Spleen (tissue), 11 donors: Measurements from ENCODE around the gene TPM2. TPM values are rescaled to one million over a fixed set of nuclear protein-coding genes. Genes with fewer than 3 reads are reported as not detected.

Experiments
- DNase-seq: peaks from one replicate; pipeline ENCODE4 v3.0.0-alpha.2; 2020
- H3K27ac ChIP-seq, 8 donors: fragments of 200-600 bp; sonication (generic) in 7 of 8; 1 replicate in 4 of 8; 2 replicates in 4 of 8; pipeline versions ENCODE4 v1.5.0 to v1.8.0; 2016 to 2021; ENCODE audit warnings: inconsistent platforms in 4 of 8, mild to moderate bottlenecking in 4 of 8, moderate library complexity in 1 of 8
- H3K27me3 ChIP-seq, 7 donors: fragments of 200-600 bp; sonication (generic) in 6 of 7; replicated peaks in 1 of 7; 1 replicate in 4 of 7; 2 replicates in 3 of 7; pipeline versions ENCODE4 v1.5.0 to v1.8.0; 2016 to 2021; ENCODE audit warnings: inconsistent platforms in 3 of 7, mild to moderate bottlenecking in 1 of 7
- H3K36me3 ChIP-seq, 6 donors: fragments of 200-600 bp; sonication (generic) in 5 of 6; 1 replicate in 4 of 6; 2 replicates in 2 of 6; pipeline versions ENCODE4 v1.5.0 to v1.8.0; 2016 to 2021; ENCODE audit warnings: inconsistent platforms in 2 of 6
- H3K4me1 ChIP-seq, 6 donors: fragments of 200-600 bp; sonication (generic) in 5 of 6; 1 replicate in 3 of 6; 2 replicates in 3 of 6; pipeline versions ENCODE4 v1.5.0 to v1.8.0; 2016 to 2021; ENCODE audit warnings: inconsistent platforms in 3 of 6
- H3K4me3 ChIP-seq, 8 donors: fragments of 200-600 bp; sonication (generic) in 7 of 8; 1 replicate in 4 of 8; 2 replicates in 4 of 8; pipeline versions ENCODE4 v1.5.0 to v1.8.0; 2016 to 2021; ENCODE audit warnings: inconsistent platforms in 4 of 8, mild to moderate bottlenecking in 4 of 8, moderate library complexity in 2 of 8
- H3K9me3 ChIP-seq, 8 donors: fragments of 200-600 bp; sonication (generic) in 7 of 8; 1 replicate in 4 of 8; 2 replicates in 4 of 8; pipeline versions ENCODE4 v1.5.0 to v1.8.0; 2016 to 2021; ENCODE audit warnings: inconsistent platforms in 4 of 8
- CTCF ChIP-seq, 11 experiments: fragments of 200-600 bp in 7 of 11; fragments of 450-650 bp in 4 of 11; sonication (generic) in 4 of 11; IDR thresholded peaks in 8 of 11; conservative IDR thresholded peaks in 3 of 11; 1 replicate in 7 of 11; 2 replicates in 4 of 11; pipeline versions ENCODE4 v1.4.0 to v1.8.0; 2016 to 2021; ENCODE audit warnings: antibody characterized with exemption in 11 of 11, inconsistent platforms in 4 of 11, mild to moderate bottlenecking in 1 of 11
- POLR2A ChIP-seq, 3 donors: fragments of 450-650 bp; IDR thresholded peaks; one replicate each; pipeline ENCODE4 v1.5.1; 2017; ENCODE audit warnings: antibody characterized with exemption in 3 of 3, mild to moderate bottlenecking in 1 of 3
- POLR2AphosphoS5 ChIP-seq, 3 donors: sonication (generic); formaldehyde crosslinking; IDR thresholded peaks; one replicate each; pipeline ENCODE4 v1.5.1; 2017; ENCODE audit warnings: antibody characterized with exemption in 3 of 3
- WGBS, 5 donors: extraction: QIAGEN DNeasy Blood & Tissue Kit in 3 of 5; methylation state at CpG; one replicate each; pipeline versions ENCODE4 v1.1.5 to v1.1.7; 2013 to 2018; 5-methylcytosine and 5-hydroxymethylcytosine counted together
- intact Hi-C: fragments of 100-400 bp; cut with DNase I; formaldehyde crosslinking; loops from one replicate; pipeline ENCODE4 v1.15.0; 2023; ENCODE audit warnings: low total_unique reads
- polyA plus RNA-seq, 3 donors: library from polyadenylated mRNA; stranded (reverse); fragments of 200-250 nt; gene quantifications; one replicate each; pipeline ENCODE4 v1.2.1, GENCODE V29; 2013
- total RNA-seq, 7 donors: library from RNA; depleted of rRNA in 3 of 7; stranded (reverse); fragments of >200 nt in 3 of 7; fragmentation: NEBNext Ultra II Directional in 4 of 7; extraction: Animal tissue kit (Norgen Biotek cat#: 25700) in 4 of 7; gene quantifications; one replicate each; pipeline versions ENCODE4 v1.1.0 to v1.2.1, GENCODE V29; 2016 to 2021
- donor health status: healthy with polysubstance abuse.
- donor health status: DM: no; HTN: no; CAD: no; lungs with moderate emphysema.
- donor health status: DM: no; HTN: no; CAD: no.
- donor health status: Bipolar disorder and iron deficiency.
- donor health status: healthy.
- donor health status: DM: no; HTN: no; CAD: no.
- donor health status: DM: yes; HTN: yes; CAD: no.

Gene TPM2
- total and polyA plus RNA-seq, 10 donors, result 43.1 to 237 (median 119) TPM

GRCh38 chr9:35673132-35674024 is 16.3 kb downstream of the TPM2 start, which contains the start of gene CA9:
Gene CA9, plus strand, starts transcription at chr9:35673928. Its CDS starts 32 bp downstream, at chr9:35673960.
- no peak within 1 kb of the TSS for H3K27ac ChIP-seq
- 77 to 89% (median 85%) methylated on average over 10 of the region's 10 CpGs for WGBS, 5 donors
- DNase-seq, result no peak
- no peaks in the 10 kb centered on the region for H3K9me3 ChIP-seq
- TF ChIP-seq CTCF (IDR thresholded peaks at IDR 0.05 in 8 of 11, conservative IDR thresholded peaks at IDR 0.05 in 3 of 11) (no peak), POLR2A (IDR thresholded peaks at IDR 0.05) (no peak), POLR2AphosphoS5 (IDR thresholded peaks at IDR 0.05) (no peak)
- H3K27me3 ChIP-seq, result peaks cover 0 to 17% (median 4%) of the 10 kb centered on the region in 7 donors
- intact Hi-C loops, result no loop called here
- peaks cover 0 to 18% (median 14%) of the 10 kb centered on the region in 6 donors for H3K4me1 ChIP-seq
- no peaks in the 10 kb centered on the region for H3K36me3 ChIP-seq
- H3K4me3 ChIP-seq, result no peak within 1 kb of the TSS

DNA sequence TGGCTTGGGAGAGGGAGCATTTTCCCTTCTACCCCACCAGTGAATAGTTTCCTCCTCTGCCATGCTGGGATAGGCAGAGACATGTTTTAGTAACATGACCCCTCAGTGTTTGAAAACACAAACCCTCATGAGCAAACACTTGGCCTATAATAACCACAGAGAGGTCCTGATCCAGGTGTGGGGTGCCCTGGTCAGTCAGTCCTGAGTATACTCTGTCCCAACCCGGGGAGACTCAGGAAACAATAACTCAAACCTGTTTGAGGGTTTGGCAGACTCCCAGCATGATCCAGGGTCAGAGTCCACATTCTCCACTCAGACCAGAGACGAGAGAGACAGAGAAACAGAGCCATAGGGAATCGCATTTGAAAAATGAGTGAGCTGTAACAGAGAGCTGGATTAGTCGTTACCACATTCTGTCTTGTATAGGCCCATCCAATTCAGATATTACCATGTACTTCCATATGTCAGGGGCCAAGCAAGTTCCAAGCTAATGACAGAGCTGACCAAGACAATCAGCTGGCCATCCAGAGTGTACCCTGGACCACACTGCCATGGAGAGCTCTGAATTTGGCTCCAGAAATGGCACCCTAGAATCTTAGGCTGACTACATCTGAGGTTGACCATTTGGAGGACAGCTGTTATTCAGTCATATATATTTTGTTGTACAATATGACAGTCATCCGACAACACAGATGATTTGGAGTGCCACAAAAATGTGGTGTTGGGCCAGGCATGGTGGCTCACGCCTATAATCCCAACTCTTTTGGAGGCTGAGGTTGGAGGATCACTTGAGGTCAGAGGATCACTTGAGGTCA is 20.2 kb downstream of the TPM2 start:
- no peaks in the 10 kb centered on the region for H3K9me3 ChIP-seq
- TF ChIP-seq CTCF (IDR thresholded peaks at IDR 0.05 in 8 of 11, conservative IDR thresholded peaks at IDR 0.05 in 3 of 11) (no peak), POLR2AphosphoS5 (IDR thresholded peaks at IDR 0.05) (no peak), POLR2A (IDR thresholded peaks at IDR 0.05) (no peak)
- WGBS, 5 donors, result 63 to 78% (median 76%) methylated on average over 6 of the region's 6 CpGs
- no peak overlapping the region for H3K4me3 ChIP-seq
- intact Hi-C loops, result loop anchor here (10.0 kb wide), 1 partner anchor 65 kb away; the partner anchor contains the start of gene TESK1
- no peak overlapping the region for H3K27ac ChIP-seq
- no peaks in the 10 kb centered on the region for H3K36me3 ChIP-seq
- peak; percentile 5 for DNase-seq
- no peaks in the 10 kb centered on the region for H3K27me3 ChIP-seq
- H3K4me1 ChIP-seq, result peaks cover 5 to 23% (median 19%) of the 10 kb centered on the region in 6 donors

GRCh38 chr9:35667939-35668338 is 21.8 kb downstream of the TPM2 start:
- no peak for DNase-seq
- no peak for TF ChIP-seq POLR2AphosphoS5 (IDR thresholded peaks at IDR 0.05)
- TF ChIP-seq CTCF (IDR thresholded peaks at IDR 0.05 in 8 of 11, conservative IDR thresholded peaks at IDR 0.05 in 3 of 11), result no peak
- no peak for TF ChIP-seq POLR2A (IDR thresholded peaks at IDR 0.05)
- intact Hi-C loops, result loop anchor here (10.0 kb wide), 1 partner anchor 63 kb away; the partner anchor contains the start of gene TESK1
- Histone ChIP-seq H3K4me1 (peaks cover 5 to 39% (median 28%) of the 10 kb centered on the region in 6 donors), H3K4me3 (no peak overlapping the region), H3K36me3 (no peaks in the 10 kb centered on the region), H3K27me3 (no peaks in the 10 kb centered on the region), H3K9me3 (no peaks in the 10 kb centered on the region), H3K27ac (no peak overlapping the region)
- 90 to 100% (median 94%) methylated on average over 3 of the region's 3 CpGs for WGBS, 5 donors
